ENCODE measurements around the gene KIF23.

The KIF23 gene

DNA sequence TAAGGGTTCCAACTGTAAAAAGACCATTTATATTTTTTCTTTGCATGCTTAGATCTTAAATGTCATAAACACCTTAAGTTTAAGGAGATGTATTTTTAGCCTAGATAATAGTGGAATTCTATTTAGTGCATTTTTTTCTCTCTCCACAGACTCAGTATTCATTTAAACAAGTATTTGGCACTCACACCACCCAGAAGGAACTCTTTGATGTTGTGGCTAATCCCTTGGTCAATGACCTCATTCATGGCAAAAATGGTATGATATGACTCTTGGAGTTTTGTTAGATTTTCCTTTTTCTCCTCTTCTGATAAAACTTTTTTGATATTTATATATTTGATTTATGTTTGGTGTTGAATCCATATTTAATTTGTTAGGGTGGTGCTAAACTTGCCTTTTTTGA lies 7.3 kb downstream of the KIF23 start:
- TF ChIP-seq, protein P1, sequence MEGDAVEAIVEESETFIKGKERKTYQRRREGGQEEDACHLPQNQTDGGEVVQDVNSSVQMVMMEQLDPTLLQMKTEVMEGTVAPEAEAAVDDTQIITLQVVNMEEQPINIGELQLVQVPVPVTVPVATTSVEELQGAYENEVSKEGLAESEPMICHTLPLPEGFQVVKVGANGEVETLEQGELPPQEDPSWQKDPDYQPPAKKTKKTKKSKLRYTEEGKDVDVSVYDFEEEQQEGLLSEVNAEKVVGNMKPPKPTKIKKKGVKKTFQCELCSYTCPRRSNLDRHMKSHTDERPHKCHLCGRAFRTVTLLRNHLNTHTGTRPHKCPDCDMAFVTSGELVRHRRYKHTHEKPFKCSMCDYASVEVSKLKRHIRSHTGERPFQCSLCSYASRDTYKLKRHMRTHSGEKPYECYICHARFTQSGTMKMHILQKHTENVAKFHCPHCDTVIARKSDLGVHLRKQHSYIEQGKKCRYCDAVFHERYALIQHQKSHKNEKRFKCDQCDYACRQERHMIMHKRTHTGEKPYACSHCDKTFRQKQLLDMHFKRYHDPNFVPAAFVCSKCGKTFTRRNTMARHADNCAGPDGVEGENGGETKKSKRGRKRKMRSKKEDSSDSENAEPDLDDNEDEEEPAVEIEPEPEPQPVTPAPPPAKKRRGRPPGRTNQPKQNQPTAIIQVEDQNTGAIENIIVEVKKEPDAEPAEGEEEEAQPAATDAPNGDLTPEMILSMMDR (IDR thresholded peaks at IDR 0.05; ENCODE audit: low read depth, low read length): no peak
- no peak for DNase-seq (ENCODE audit: extremely low read depth, low read depth)

DNA sequence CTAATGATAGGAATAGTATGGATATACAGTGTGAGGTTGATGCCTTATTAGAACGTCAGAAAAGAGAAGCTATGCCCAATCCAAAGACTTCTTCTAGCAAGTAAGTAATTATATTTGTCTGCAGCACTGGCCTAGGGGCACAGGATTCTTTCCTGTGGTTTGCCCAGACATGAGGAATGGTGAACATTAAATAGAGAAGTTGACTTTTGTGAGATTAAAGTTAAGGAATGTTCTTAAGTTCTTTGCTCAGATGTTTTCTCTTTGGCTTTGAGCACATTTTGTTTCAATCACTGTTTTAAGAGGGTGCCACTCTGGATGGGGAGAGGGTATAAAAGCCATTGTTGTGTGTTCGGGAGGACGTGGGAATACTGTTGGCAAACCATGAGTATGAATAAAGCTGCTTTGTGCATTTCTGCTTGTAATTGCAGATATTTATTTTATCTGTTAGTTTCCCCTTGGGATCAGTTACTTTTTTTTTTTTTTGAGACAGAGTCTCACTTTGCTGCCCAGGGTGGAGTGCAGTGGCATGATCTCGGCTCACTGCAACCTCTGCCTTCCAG lies 8.3 kb downstream of the KIF23 start:
- no peak for DNase-seq (ENCODE audit: extremely low read depth, low read depth)
- TF ChIP-seq, protein P1 (IDR thresholded peaks at IDR 0.05; ENCODE audit: low read depth, low read length): no peak

DNA sequence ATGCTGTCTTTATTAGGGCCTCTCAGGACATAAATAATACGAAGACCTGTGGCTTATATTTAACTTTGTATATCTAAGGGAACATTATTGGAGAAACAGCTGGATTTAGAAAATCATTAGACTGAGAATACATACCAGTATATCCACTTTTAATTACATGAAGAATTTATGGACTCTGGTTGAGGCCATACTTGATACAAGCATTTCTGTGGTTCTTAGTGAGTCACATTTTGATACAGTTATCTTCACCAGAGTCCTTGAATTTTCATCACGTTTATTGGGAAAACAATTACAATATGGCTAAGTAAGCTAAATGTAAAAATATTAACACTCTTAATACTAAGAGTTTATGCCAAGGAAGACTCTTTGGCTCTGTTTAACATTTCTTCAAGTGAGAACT lies 9.9 kb downstream of the KIF23 start:
- no peak for DNase-seq (ENCODE audit: extremely low read depth, low read depth)
- TF ChIP-seq, protein P1 (IDR thresholded peaks at IDR 0.05; ENCODE audit: low read depth, low read length): no peak

DNA sequence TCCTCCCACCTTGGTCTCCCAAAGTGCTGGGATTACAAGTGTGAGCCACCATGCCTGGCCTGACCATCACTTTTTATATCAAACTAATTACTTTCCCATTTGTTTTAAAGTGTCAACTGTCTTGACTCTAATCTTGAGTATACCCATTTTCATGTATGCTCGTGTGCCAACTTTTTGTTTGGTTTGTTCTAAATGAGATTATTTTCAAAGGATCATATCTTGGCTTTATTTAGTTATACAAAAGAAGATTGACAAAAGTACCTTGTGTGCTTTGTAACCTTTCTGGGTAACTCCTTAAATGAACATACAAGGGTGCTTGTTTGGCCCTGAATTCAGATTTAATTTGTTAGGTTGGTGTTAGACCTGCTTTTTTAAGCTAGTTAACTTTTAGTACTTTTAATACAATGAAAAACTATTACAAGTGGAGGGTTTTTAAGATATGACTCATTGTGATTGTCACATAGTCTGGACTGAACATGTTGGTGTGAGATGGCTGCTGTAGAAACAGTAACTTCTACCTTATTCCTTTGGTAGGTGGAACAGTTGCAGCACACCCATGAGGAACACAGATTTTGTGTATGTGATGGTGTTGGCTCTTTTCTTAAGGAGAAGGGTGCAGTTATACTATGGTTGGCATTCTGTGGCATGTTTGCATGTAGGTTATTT lies 10.7 kb downstream of the KIF23 start:
- TF ChIP-seq, protein P1 (IDR thresholded peaks at IDR 0.05; ENCODE audit: low read depth, low read length): no peak
- no peak for DNase-seq (ENCODE audit: extremely low read depth, low read depth)

DNA sequence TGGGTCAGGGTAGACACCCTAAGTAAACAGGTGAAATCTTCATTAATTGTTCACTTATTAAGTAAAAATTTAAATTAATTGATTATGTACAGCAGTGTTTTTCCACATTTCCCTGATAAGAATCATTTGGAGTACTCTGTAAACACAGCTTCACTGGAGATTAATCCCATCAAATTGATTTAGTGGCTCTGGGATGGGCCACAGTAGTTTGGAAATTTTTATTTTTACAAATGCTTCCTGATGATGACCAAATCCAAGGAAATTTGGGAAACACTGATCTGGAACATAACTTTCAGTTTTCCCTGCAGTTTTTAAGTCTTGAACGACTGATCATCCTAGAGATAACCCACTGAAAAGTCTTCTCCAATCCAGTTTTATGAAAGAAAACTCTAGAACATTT lies 19.7 kb downstream of the KIF23 start:
- TF ChIP-seq, protein P1 (IDR thresholded peaks at IDR 0.05; ENCODE audit: low read depth, low read length): no peak
- DNase-seq (ENCODE audit: extremely low read depth, low read depth): no peak

DNA sequence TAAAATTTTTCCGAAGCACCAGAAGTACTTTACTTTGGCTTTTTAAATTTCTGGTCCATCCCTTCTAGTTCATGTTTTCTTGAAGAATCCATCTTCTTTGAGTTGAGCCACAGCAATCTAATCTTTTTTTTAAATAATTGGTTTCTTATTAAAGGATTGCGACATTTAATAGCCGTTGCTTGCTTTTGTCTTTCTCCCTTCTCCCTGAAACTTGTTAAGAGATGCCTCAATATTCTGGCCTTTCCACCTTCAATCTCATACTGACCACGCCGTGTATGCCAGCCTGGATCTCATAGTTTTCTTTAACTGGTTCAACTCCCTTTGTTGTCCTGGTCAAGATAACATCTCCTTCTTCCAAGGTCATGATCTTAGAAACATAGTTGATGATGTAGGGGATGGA lies 20.1 kb downstream of the KIF23 start:
- no peak for DNase-seq (ENCODE audit: extremely low read depth, low read depth)
- TF ChIP-seq, protein P1 (IDR thresholded peaks at IDR 0.05; ENCODE audit: low read depth, low read length): no peak

DNA sequence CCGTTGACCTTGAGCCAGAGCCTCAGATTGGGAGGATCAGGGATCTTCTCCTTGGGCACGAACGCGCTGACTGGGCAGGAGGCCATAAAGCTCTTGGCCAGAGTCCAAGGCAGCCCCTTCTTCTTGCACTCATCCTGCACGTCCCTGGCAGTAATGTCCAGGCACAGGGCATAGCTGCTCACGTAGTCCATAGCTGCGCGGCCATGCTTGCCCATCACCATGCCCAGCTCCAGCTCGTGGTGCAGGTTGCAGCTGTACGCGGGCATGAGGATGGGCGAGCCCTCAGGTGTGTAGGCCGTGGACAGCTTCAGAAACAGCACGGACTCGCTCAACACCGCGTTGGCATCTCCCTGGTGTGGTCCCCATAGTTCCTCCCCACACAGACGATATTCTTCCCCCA lies 20.5 kb downstream of the KIF23 start:
- DNase-seq (ENCODE audit: extremely low read depth, low read depth): no peak
- TF ChIP-seq, protein P1 (IDR thresholded peaks at IDR 0.05; ENCODE audit: low read depth, low read length): no peak

All from AG09319 (cell line).